Neural crest cell (in vitro differentiated cells): Measurements from ENCODE around the gene DNAJC6. TPM values are rescaled to one million over a fixed set of nuclear protein-coding genes. Genes with fewer than 3 reads are reported as not detected.

Experiments
- DNase-seq: peaks from one replicate; pipeline ENCODE4 v3.0.0; 2021; ENCODE audit warnings: low read depth, mixed read lengths, low spot score
- H3K27ac Mint-ChIP-seq: one replicate; pipeline ENCODE4 v1.8.0; 2021; ENCODE audit warnings: mild to moderate bottlenecking, mixed read lengths; ENCODE audit not compliant: unreplicated experiment
- H3K27me3 Mint-ChIP-seq: 2 replicates; pipeline ENCODE4 v1.8.0; 2021; ENCODE audit warnings: low read depth, mild to moderate bottlenecking, mixed read lengths
- H3K36me3 Mint-ChIP-seq: 2 replicates; pipeline ENCODE4 v1.8.0; 2021; ENCODE audit warnings: low read depth, mild to moderate bottlenecking, mixed read lengths
- H3K4me1 Mint-ChIP-seq: 2 replicates; pipeline ENCODE4 v1.8.0; 2021; ENCODE audit warnings: mixed read lengths
- H3K4me3 Mint-ChIP-seq: one replicate; pipeline ENCODE4 v1.8.0; 2021; ENCODE audit warnings: mild to moderate bottlenecking, mixed read lengths
- H3K9me3 Mint-ChIP-seq: 2 replicates; pipeline ENCODE4 v1.8.0; 2021; ENCODE audit warnings: mixed read lengths
- total RNA-seq: library from RNA; stranded (reverse); gene quantifications from 2 replicates; pipeline ENCODE4 v1.2.1, GENCODE V29; 2021
- TF ChIP-seq, protein P1 (sequence below): fragments of 200-600 bp; sonication (generic); conservative IDR thresholded peaks from 2 replicates; pipeline ENCODE4 v1.5.0; 2021; ENCODE audit warnings: antibody characterized with exemption, mild to moderate bottlenecking

Gene DNAJC6
- total RNA-seq, 1 donor from 2014 or later, result 2.4 TPM

DNA sequence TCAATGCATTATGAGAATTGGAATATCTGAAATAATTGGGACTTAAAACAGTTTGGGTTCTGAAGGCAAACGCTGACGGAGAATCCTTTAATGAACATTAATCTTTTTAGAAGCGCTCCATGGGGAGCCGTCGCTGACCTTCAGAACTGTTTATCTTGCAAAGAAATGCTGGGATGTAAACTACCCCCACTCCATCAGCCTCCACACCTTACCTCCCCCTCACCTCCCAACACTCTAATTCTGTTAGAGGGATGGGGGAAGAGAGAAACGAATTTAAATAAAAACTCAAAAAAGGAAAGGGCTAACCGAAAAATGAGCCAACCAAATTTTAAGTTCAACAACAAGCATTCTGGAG, 44.1 kb upstream of the DNAJC6 start:
- Mint-ChIP-seq H3K27ac (no peak overlapping the region), H3K27me3 (peaks cover 76% of the 10 kb centered on the region), H3K36me3 (no peaks in the 10 kb centered on the region), H3K4me1 (peaks cover 18% of the 10 kb centered on the region), H3K9me3 (no peaks in the 10 kb centered on the region), H3K4me3 (peak overlapping the region; percentile 76)
- TF ChIP-seq, protein P1, sequence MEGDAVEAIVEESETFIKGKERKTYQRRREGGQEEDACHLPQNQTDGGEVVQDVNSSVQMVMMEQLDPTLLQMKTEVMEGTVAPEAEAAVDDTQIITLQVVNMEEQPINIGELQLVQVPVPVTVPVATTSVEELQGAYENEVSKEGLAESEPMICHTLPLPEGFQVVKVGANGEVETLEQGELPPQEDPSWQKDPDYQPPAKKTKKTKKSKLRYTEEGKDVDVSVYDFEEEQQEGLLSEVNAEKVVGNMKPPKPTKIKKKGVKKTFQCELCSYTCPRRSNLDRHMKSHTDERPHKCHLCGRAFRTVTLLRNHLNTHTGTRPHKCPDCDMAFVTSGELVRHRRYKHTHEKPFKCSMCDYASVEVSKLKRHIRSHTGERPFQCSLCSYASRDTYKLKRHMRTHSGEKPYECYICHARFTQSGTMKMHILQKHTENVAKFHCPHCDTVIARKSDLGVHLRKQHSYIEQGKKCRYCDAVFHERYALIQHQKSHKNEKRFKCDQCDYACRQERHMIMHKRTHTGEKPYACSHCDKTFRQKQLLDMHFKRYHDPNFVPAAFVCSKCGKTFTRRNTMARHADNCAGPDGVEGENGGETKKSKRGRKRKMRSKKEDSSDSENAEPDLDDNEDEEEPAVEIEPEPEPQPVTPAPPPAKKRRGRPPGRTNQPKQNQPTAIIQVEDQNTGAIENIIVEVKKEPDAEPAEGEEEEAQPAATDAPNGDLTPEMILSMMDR, result no peak
- no peak for DNase-seq

DNA sequence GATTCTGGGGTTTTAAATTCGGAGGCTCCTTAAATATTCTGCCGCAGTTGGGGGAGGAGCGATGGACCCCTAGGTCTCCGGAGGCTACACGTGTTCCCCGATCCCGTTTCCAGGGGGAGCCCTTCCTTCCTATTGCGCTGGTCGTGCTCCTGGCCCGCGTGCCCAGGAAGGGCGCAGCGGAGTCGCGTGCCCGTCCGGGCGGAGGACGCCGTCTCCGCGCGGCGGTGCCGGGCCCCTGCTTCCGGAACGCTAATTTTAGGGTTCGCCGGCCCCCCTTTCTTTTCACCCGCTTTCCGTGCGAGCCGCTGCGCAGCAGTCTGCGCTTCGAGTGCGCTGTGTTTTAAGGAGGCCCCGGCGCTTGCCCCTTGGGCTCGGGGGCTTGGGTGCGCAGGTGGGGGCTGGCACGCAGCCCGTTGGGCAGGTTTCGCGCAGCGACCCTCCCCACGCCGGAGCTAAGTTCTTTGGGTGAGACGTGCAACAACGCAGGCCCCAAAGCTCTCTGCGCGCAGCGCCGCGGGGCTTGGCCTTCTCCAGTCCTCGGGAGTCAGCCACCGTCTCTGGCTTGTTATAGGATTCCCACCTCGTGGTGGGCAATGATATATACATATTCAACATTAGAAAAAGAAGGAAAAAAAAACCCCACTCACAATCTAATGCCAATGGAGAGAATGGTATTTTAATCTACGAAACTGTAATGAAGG, 43.5 kb upstream of the DNAJC6 start:
- H3K9me3 Mint-ChIP-seq, result no peaks in the 10 kb centered on the region

DNA sequence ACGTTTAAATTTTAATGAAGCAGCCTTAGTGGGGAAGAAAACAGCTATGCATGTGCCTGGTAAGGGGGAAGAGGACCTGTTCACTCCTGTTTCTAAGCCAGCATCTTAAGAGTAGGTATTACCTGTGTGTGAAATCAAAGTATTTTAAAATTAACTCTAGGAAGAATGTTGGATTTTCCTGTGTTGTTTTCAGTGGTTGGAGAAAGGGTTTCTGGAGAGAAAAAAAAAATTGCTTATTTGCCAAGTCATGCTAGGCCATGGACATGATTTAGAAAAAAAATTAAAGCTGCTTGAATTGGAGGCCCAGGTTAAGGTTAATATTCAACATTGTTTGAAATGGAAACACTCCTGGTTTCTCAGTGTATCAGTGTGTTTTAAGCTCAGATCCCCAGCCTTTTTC, 42.9 kb upstream of the DNAJC6 start:
- Mint-ChIP-seq H3K4me1 (peaks cover 18% of the 10 kb centered on the region), H3K27ac (no peak overlapping the region), H3K9me3 (no peaks in the 10 kb centered on the region), H3K36me3 (no peaks in the 10 kb centered on the region), H3K27me3 (peaks cover 70% of the 10 kb centered on the region), H3K4me3 (peak overlapping the region; percentile 82)
- TF ChIP-seq, protein P1, result no peak
- DNase-seq, result no peak

More for the DNA sequence above, 43.5 kb upstream of the DNAJC6 start:
- TF ChIP-seq, protein P1, result peak; percentile 45
- H3K4me1 Mint-ChIP-seq, result peaks cover 18% of the 10 kb centered on the region
- H3K27ac Mint-ChIP-seq, result no peak overlapping the region
- no peaks in the 10 kb centered on the region for H3K36me3 Mint-ChIP-seq
- H3K4me3 Mint-ChIP-seq, result peak overlapping the region; percentile 82
- peak; percentile 52 for DNase-seq
- peaks cover 71% of the 10 kb centered on the region for H3K27me3 Mint-ChIP-seq

DNA sequence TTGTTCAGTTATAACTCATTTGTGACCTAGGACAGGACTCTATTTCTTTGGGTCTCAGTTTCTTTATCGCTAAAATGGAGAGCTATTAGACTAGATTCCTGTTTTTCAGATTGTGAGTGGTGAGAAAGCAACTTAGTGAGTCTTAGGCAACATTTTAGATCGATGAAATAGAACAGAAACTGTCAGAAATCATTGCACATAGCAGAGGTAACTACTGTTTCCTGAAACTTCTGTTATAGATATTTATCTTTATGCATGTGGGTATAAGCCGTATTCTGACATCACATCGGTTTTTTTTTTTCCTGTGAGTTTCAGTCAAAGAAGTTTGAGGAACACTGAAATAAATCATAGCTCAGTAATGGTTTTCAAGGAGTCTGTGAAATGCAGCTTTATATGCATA, 42.1 kb upstream of the DNAJC6 start:
- DNase-seq, result no peak
- TF ChIP-seq, protein P1, result no peak
- no peaks in the 10 kb centered on the region for H3K9me3 Mint-ChIP-seq
- H3K36me3 Mint-ChIP-seq, result no peaks in the 10 kb centered on the region
- H3K27ac Mint-ChIP-seq, result no peak overlapping the region
- H3K4me3 Mint-ChIP-seq, result peak overlapping the region; percentile 57
- peaks cover 18% of the 10 kb centered on the region for H3K4me1 Mint-ChIP-seq
- peaks cover 70% of the 10 kb centered on the region for H3K27me3 Mint-ChIP-seq

DNA sequence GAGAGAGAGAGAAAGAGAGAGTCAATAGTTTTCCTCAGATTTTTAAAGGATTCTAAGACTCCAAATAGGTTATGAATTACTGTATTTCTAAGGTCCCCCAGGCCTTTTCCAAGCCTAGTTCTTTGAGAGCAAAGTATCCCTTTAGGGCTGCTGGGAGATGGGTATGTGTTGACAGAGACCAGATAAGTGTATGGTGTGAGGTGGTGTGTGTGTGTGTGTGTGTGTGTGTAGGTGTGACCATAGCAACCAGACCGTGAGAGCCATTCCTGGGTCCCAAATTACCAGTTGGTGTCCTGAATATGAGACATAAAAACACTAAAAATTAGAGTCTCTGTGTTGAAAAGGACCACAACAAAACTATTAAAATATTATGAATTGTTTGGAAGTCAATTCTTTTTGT, 41.7 kb upstream of the DNAJC6 start:
- Mint-ChIP-seq H3K27ac (no peak overlapping the region), H3K27me3 (peaks cover 68% of the 10 kb centered on the region), H3K9me3 (no peaks in the 10 kb centered on the region), H3K36me3 (no peaks in the 10 kb centered on the region), H3K4me3 (no peak overlapping the region), H3K4me1 (peaks cover 18% of the 10 kb centered on the region)
- no peak for DNase-seq
- TF ChIP-seq, protein P1, result no peak
